SK-N-SH (cell line): ENCODE data around the gene POTEJ.
"Not testable (repeated sequence)": the region's sequence is repeated elsewhere in the genome, so short reads cannot be mapped to it uniquely, and the experiment has no call there.

Source experiments
- CTCF ChIP-seq: fragments of 200-600 bp; sonication (generic); IDR thresholded peaks from 2 replicates; pipeline ENCODE4 v1.6.1; 2017; ENCODE audit warnings: antibody characterized with exemption, mild to moderate bottlenecking, moderate library complexity
- PBX3 ChIP-seq: IDR thresholded peaks from 2 replicates; pipeline ENCODE4; 2012
- SIN3A ChIP-seq: IDR thresholded peaks from 2 replicates; pipeline ENCODE4 v1.6.1; 2012; ENCODE audit warnings: low read depth, mild to moderate bottlenecking, low read length, moderate library complexity, borderline replicate concordance
- USF1 ChIP-seq: IDR thresholded peaks from 2 replicates; pipeline ENCODE4 v1.4.0; 2012; ENCODE audit warnings: low read depth, borderline replicate concordance
- YY1 ChIP-seq: IDR thresholded peaks from 2 replicates; pipeline ENCODE4 v1.4.0; 2012; ENCODE audit warnings: low read depth, mild to moderate bottlenecking

- not testable (repeated sequence) for TF ChIP-seq PBX3, CTCF, YY1, USF1, SIN3A
Observed at GRCh38 chr2:130599926-130600325, 11.3 kb upstream of the POTEJ start.
